Measurements from ENCODE around the gene OTOP3.
"Not testable (repeated sequence)": the region's sequence is repeated elsewhere in the genome, so short reads cannot be mapped to it uniquely, and the experiment has no call there.

Gene OTOP3

DNA sequence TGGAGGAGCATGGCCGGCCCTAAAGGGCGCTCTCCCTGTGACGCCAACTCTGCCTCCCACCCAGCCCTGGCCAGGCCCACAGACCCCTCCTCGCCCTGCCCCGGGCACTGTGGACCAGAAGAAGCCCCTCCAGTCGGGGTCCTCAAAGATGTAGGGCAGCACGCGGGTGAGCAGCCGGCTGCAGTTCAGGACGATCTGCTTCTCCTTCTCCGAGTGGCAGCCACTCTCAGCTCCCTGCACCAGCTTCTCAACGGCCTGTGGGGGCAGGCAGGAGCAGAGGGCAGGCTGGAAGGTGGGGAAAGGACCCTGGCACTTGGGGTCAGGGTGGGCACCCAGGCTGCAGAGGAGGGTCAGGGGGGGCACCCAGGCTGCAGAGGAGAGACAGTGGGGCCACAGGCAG is 28.0 kb downstream of the OTOP3 start:
- DNase-seq: no peak

DNA sequence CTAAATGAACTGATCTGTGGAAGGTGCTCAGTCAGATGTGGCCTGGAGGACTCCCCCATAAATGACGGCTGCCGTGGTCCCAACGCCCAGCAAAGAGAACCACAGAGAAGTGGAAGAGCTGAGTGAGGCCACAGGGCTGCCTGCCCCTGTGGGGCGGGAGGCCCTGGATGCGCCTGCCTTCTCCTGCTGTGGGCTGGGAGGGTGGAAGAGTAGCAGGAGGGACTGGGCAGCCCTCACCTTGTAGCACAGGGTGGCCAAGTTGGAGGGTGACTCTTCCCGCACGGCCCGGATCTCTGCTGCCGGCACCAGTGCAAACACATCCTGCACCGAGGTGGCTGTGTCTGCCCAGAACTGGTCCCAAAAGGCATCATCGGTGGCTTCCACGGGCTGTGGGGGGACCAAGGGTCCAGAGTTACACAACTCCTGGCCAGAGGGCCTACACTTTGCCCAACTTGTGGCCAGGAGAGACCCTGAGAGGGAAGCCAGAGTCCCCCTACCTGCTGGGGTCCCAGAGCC is 28.6 kb downstream of the OTOP3 start:
- no peak for DNase-seq

DNA sequence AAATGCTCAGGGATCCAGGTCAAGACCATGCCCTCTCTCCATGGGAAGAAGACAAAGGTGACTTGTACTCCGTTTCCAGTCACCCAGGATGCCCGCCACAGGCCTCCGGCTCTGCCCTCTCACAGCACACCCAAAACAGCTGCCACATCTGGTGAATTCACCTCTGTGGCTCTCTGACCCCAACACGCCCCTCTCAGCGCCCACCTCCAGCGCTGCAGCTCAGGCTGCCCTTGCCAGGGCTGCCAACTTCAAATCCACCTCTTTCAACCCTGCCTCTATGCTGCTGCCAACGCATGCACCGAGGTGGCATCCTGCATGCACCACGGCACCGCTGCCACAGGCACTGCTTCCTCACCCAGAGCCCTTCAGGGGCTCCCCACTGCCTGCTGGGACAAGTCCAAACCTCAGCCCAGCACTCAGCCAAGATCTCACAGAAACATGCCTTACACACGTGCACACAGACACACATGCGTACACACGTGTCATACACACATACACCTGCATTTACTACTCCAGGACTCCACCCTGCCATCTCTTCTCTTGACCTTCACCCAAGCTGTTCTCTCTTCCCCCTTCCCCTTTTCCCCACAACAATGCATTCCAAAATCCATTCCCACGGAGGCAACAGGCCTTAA is 29.4 kb downstream of the OTOP3 start:
- no peak for DNase-seq

DNA sequence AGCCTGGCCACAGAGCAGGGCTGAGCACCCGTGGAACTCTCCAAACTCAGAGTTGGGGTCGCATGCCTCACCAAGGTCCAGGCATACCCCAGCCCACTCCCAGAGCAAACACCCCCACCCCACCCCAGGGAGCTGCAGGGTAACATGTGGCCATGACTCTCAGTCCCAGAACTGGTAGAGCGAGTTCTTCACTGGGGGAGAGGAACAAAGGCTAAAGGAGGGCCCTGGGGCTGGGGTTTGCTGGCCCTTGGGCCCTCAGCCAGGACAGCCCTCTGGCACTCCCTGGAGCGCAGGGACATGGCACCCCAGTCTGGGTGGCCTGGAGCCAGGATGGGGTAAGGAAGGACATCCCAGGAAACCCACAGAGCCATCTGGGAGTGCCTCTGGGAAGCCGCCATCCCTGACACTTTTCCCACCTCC is 32.7 kb downstream of the OTOP3 start:
- no peak for DNase-seq

DNA sequence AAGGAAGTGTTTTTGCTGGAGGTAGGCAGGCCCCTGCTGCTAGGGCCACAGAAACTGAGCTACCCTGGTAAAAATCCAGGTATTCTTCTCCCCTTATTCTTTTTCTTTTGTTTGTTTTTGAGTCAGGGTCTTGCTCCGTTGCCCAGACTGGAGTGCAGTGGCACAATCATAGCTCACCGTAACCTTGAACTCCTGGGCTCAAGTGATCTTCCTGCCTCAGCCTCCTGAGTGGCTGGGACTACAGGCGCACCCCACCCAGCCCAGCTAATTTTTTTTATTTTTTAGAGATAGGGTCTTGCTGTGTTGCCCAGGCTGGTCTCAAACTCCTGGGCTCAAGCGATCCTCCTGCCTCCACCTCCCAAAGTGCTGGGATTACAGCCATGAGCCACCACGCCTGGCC is 33.8 kb downstream of the OTOP3 start:
- DNase-seq: not testable (repeated sequence)

DNA sequence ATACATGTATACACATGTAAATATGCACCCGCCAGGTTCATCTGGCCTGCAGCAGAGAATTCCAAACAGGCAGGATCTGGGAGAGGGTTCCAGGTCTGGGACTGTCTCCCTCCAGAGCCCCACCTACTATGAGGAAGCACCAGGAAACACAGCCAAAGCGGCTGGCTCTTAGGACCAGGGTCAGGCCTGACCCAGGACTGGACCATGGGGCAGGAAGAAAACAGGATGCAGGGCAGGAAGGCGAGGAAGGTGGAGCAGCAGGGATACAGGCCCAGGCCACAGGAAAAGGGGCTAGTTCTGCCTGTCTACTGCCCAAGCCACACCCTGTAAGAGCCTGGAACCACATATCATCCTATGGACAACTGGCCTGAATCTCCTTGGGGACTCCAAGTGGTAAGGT is 34.7 kb downstream of the OTOP3 start:
- DNase-seq: no peak

DNA sequence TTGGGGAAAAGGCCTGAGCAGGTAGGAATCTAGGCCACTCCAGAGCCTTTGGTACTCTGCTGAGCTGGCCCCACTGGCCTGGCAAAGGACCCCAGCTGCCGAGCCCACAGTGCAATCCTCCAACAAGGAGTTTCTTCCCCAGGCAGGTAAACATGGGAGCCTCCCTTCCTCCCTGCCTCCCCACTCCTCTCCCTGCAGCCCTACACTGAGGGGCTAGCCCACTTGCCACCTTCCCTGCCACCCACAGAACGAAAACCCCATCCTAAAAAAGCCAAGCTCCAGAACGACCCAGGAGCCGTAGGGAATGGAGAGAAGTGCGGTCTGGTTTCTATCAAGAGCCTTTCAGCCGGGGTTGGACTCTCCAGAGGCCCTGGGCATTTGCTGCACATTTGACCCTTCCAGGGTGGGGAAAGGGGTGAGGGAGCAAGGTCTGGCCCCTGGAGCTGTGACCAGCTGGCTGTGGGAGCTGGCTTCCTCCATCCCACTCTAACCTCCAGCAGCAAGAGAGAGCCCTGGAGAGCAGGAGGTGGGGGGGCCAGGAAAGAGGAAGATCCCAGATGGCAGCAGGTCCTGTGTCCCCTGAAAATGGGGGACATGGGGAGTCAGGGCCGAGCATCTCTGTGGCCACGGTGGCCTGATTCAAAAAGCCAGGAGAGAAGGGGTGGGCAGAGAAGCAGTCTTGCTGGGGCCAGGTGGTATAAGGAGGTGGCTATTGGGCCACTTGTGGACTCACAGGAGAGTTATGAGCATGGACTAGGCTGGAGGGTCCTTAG is 35.6 kb downstream of the OTOP3 start:
- no peak for DNase-seq

DNA sequence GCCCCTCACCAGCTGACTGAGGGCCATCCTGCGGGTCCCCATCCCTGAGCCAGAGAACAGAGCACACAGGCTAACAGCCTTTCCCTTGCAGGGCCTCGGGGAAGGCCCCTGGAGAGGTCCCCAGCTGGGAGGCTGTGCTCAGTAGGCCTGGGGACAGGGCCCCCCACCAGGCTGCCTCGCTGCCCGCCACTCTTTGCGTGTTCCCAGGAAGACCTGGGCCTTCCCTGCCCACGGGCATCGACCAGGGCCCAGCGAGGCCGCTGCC is 36.1 kb downstream of the OTOP3 start:
- DNase-seq: no peak

DNA sequence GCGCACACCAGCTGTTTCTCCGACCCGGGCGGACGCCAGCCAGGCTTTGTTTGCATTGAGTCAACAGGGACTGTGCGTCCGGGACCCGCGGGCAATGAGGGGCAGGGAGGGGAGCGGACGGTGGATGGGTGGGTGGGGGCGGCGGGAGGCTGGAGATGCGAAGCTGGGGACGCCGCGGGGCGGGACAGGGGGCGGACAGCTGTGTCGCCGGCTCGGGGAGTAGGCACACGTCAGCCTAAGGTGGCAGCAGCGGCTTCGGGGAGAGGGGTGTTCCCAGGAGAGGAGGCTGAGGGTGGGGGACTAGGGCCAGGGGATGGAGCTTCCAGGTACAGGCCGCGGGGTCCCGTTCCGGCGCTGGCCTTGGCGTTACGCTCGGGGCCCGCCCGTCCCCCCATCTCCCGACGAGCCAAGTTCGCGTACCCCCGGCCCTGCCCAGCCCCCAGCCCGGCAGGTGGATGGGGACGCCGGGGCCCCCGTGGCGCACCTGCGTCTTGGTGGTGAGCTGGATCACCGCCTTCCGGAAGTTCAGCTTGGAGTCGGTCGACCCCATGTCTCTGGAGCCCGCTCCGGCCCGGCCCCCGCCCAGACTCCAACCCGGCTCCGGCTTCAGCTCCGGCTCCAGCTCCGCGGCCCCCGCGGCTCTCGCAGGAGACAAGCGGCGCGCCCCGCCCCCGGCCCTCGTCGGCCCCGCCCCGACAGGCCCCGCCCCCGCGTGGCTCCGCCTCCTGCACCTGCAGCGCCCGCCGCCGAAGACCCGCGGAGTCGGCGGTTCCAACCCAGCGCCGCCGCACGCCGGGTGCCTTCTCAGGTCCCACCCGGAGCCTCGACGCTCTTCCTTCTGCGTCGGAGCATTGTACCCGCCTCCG is 36.6 kb downstream of the OTOP3 start, which contains the start of gene HID1:
Gene HID1, minus strand, starts transcription at position 653 of the 866 bp plus-strand sequence. Its CDS starts 103 bp downstream, at position 550.
- no peak for DNase-seq

DNA sequence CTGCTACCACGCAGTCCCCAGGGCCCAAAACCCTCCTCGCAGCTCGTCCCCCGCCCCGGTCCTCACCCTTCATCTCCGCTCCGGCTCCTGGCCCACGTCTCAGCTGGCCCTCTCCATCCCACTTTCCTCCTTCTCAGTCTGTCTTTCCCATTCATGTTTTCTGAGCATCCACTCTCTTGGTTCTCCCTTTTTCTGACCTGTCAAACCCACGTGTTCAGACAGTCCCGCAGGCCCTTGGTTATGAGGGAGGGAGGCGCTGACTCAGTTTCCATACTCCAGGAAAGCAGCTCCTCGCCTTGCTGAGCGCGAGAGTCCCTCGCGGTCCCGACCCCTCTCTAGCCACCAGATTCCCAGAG is 37.3 kb downstream of the OTOP3 start:
- DNase-seq: no peak

DNA sequence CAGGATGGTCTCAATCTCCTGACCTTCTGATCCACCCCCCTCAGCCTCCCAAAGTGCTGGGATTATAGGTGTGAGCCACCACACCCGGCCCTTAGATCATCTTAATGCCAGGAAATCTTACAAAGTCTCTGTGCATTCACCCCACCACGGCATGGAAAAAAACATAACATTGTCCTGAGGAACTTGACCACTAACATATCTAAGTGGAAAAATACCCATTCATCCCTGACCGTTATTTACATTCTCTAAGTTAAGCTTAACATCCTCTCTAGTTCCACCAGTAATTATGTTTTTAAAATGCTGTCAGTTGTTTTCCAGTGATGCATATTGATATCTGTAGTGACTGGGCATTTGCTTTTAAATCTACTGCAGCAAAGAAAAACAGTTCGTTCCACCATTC is 40.2 kb downstream of the OTOP3 start:
- no peak for DNase-seq

DNA sequence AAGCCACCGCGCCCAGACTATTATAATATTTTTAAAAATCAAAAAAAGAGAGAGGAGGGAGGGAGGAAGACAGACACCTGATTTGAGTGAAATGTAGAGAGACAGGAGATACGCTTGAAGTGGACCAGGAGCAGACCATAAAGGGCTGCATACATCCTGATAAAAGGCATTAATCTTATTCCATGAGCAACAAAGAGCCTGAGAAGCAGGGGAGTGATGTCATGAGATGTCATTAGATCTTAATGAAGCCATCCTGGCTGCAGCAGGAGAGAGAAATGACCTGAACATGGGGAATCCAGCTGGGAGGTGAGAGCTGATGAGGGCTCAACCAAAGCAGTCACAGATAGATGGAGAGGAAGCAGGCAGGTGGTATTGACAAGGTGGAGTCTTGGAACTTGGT is 42.1 kb downstream of the OTOP3 start:
- no peak for DNase-seq

DNA sequence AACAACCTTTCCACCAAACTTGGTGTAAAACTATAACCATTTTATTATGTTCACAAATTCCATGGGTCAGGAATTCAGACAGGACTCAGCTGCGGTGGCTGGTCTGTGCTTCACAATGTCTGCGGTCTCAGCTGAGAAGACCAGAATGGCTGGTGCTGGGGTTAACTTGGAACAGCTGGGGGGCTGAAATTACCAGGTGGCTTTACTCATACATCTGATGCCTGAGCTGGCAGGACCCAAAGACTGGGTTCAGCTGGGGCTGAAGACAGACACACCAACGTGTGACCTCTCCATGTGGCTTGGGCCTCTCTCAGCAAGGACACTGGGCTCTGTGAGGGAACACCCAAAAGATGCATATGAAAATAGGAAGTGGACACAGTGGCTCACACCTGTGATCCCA is 42.5 kb downstream of the OTOP3 start:
- no peak for DNase-seq

DNA sequence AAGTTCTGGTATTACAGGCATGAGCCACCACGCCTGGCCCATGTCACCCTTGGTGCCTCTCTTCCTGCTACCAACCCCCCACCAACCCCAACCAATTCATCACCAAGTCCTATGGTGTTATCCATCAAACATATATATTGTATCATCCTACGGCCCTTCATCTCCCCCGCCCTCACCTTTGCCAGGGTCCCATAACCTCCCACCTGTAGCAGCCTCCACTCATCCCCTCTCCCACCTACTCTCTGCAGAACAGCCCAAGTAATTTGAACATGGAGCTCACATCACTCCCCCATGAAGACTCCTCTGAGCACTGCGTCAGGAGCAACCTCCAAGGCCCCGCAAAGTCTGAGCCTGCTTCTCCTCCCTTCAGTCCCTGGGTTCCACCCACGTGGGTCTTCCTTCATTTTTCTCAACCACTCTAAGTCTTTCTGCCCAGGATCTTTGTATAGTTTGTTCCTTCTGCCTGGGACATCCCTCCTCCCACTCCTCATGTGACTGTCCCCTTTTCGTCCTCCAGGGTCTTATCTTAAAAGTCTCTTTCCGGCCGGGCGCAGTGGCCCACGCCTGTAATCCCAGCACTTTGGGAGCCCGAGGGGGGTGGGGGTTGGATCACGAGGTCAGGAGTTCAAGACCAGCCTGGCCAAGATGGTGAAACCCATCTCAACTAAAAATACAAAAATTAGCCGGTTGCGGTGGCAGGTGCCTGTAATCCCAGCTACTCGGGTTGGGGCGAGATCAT is 43.9 kb downstream of the OTOP3 start:
- no peak for DNase-seq

DNA sequence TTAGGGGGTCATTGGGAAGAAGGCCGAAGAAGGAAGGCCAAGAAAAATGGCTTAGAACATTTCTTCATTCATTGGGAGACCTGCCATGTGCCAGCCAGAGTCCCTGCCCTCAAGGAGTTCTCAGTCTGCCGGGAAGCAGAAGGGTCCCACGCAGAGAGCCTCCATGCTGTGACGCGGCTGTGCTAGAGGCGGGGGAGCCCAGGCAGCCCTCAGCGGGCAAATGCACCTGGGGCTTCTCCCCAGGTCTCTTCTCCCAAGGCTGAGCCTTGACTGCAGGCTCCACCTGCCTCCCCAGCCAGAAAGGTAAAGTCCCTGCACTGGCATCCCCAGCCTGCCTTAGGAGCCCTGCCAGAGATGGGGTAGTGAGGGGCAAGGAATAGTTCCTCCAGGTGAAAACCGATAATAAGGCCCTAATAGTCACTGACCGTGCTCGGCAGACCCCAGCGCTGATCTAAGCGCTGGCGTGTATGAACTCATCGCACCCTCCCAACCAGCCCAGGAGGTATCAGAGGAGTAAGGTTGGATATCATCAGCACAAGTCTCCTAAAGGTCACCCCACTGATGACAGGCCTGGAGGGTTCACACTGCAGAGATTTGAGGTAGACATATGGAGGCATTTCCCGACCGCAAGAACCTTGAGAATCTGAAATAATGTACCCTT is 45.8 kb downstream of the OTOP3 start:
- no peak for DNase-seq

DNA sequence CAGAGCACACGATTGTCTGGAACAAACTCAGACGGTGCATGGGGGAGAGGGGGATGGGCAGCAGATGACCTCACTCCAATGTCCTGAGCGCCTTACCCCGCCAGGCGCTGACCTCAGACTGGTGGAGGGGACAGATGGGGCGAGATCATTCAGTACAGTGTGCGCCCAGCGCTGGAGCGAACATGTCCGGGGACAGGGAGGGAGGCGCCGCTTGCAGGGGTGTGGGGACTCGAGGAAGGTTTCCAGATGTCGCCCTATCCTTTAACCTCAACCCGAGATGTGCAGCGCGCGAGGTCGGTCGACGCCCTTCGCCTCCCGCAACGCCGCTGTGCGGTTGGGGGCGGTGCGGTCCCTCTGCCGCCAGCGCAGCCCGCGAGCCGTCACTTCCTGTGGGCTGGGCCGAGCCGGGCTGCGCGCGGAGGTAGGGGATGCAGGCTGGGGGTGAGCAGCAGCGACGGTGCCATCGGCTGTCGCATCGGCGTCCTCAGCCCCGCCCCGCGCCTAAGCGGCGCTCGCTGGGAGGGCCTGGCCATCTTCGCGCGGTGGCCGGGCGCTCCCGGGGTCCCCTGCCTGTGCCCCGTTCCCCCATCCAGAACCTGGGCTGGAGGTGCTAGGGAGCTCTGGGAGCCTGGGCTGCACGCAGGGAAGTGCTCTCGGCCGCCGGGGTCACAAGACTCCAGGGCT is 46.4 kb downstream of the OTOP3 start:
- no peak for DNase-seq

DNA sequence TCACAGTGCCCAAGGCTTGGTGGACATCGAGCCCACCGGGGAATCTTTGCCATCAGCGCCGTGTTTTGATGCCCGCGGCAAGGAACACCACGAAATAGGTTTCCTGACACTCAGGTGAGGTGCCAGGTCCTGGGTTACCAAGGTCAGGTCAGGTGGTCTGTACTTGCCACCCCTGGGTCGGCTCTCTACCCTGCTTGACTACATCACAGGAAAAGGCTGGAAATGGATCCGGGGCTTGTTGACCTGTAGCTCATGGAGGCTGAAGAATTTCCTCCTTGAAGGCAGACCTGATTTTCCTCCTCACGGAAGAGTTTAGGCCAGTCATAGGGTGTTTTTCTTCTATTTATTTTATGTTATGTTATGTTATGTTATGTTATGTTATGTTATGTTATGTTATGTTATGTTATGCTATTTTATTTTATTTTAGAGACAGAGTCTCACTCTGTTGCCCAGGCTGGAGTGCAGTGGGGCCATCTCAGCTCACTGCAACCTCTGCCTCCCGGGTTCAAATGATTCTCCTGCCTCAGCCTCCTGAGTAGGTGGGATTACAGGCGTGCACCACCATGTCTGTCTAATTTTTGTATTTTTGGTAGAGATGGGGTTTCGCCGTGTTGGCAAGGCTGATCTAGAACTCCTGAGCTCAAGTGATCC is 47.1 kb downstream of the OTOP3 start:
- not testable (repeated sequence) for DNase-seq

DNA sequence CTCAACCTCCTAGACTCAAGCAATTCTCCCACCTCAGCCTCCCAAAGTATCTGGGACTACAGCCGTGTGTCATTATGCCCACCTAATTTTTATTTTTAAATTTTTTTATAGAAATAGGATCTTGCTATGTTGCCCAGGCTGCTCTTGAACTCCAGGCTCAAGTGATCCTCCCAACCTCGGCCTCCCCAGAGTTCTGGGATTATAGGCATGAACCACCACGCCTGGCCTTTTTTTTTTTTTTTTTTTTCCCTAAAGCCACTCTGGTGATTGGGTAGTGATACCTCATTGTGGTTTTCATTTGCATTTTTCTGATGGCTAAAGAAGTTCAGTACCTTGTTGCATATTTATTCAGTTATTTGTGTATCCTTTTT is 50.5 kb downstream of the OTOP3 start:
- no peak for DNase-seq

DNA sequence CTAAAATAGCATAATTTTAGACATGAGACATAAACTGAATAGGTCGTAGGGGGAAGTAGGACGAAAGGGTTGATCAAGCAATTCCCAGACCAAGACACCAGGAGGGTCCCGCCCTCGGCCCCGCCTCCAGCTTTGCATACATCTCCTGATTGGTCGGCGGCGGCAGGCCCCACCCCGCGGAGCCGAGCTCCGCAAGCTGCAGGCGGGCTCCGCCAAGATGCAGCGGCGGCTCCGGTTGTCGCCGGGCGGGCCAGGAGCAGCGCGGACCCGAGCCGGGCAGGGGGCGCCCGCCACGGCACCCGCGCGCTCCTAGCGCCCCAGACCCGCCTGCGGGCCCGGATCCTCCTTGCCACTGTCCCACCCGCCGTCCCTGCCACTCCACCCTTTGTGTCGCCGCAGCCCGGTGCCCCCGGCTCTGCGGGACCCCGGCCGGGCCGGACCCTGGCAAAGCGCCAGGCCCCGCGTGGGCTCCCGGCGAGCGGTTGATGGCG is 51.8 kb downstream of the OTOP3 start, which contains the start of gene CDR2L:
Gene CDR2L, plus strand, starts transcription at position 215 of the 491 bp plus-strand sequence. CDS start 412 bp downstream, outside the sequence.
- DNase-seq: peak; percentile 79

DNA sequence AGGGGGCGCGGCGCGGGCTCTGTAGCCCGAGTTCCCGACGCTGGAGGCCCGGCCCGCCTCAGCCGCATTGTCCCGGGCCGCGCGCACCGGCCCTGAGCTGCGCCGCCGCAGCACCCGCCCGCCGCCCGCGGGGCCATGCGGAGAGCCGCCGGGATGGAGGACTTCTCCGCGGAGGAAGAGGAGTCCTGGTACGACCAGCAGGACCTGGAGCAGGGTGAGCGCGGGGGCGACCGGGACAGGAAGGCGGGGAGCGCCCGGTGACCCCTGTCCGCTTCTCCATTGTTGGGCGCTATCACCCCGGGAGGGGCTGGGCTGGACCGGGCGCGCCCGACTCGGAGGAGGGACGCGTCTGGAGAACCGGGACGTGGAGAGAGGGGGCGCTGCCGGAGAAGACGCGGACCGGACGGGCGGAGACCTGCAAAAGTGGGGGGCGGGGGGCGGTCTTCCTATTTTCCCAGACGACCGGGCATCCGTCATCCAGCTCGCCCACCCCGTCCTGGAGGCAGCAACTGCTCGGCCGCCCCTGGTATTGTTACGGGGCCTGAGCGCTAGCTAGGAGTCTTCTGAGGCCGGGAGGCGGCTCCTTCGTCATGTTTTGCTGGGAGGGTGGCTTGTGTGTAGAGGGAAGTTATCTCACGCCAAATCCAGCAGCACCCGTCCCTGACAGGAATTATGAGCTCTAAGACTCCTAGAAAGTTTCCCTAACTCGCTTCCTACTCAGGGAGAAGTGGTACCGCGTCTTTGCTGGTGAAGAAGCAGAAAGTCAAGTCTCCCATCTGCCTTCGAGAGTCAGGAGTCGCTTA is 52.4 kb downstream of the OTOP3 start:
- DNase-seq: no peak
